HepG2 (cell line): ENCODE data around the gene QPCT. TPM values are rescaled to one million over a fixed set of nuclear protein-coding genes. Genes with fewer than 3 reads are reported as not detected.

Source experiments
- ARNT ChIP-seq: fragments of 450-650 bp; IDR thresholded peaks from 2 replicates; pipeline ENCODE4 v1.6.1; 2017
- HMGA1 ChIP-seq: sonication (generic); formaldehyde crosslinking; conservative IDR thresholded peaks from 2 replicates; pipeline ENCODE4 v1.4.0; 2020; ENCODE audit warnings: missing genetic modification reagents
- KLF6 ChIP-seq: IDR thresholded peaks from 2 replicates; pipeline ENCODE4 v1.8.0; 2016; ENCODE audit warnings: missing biosample characterization, missing genetic modification reagents
- POLR2AphosphoS5 ChIP-seq: IDR thresholded peaks from 2 replicates; pipeline ENCODE4 v1.6.1; 2012; ENCODE audit warnings: low read depth, low read length
- PPARG ChIP-seq: conservative IDR thresholded peaks from 2 replicates; pipeline ENCODE4 v1.6.1; 2016; ENCODE audit warnings: missing biosample characterization, missing genetic modification reagents
- ZC3H4 ChIP-seq: sonication (generic); formaldehyde crosslinking; IDR thresholded peaks from 2 replicates; pipeline ENCODE4 v1.4.0; 2020; ENCODE audit warnings: missing genetic modification reagents, borderline replicate concordance
- ZNF205 ChIP-seq: IDR thresholded peaks from 2 replicates; pipeline ENCODE4 v1.6.1; 2018; ENCODE audit warnings: missing biosample characterization, missing genetic modification reagents
- ZNF557 ChIP-seq: sonication (generic); formaldehyde crosslinking; IDR thresholded peaks from 2 replicates; pipeline ENCODE4 v1.4.0; 2020; ENCODE audit warnings: missing genetic modification reagents
- ZNF660 ChIP-seq: sonication (generic); formaldehyde crosslinking; IDR thresholded peaks from 2 replicates; pipeline ENCODE4 v1.5.1; 2020; ENCODE audit warnings: mild to moderate bottlenecking, low read depth, missing genetic modification reagents, borderline replicate concordance
- polyA plus RNA-seq, 8 experiments: library from polyadenylated mRNA; depleted of rRNA in 3 of 8; stranded (reverse) in 7 of 8; unstranded in 1 of 8; fragments of >200 nt; fragmentation: Illumina TruSeq in 4 of 8; extraction: Trizol in 4 of 8; gene quantifications; 2 replicates each; pipeline versions ENCODE4 v1.2.1 to v1.2.3, GENCODE V29; 2011 to 2016; ENCODE audit warnings: low read depth in 4 of 8, missing spikeins in 1 of 8, mixed read lengths in 1 of 8; ENCODE audit not compliant: insufficient read depth in 1 of 8
- total RNA-seq, 5 experiments: library from RNA; depleted of rRNA; stranded (reverse); fragments of >200 nt; fragmentation: Illumina TruSeq; extraction: Trizol; gene quantifications; 2 replicates each; pipeline ENCODE4 v1.2.3, GENCODE V29; 2016; ENCODE audit warnings: low read depth in 1 of 5
- TF ChIP-seq, protein P1 (sequence below): sonication (generic); formaldehyde crosslinking; IDR thresholded peaks from 2 replicates; pipeline ENCODE4 v1.9.0; 2021; ENCODE audit warnings: mild to moderate bottlenecking, missing genetic modification reagents
- TF ChIP-seq, protein P2 (sequence below): fragments of 450-650 bp; IDR thresholded peaks from 2 replicates; pipeline ENCODE4 v1.6.1; 2016
- TF ChIP-seq, protein P3 (sequence below): sonication (generic); formaldehyde crosslinking; IDR thresholded peaks from 2 replicates; pipeline ENCODE4 v1.5.1; 2020; ENCODE audit warnings: missing genetic modification reagents, mild to moderate bottlenecking, borderline replicate concordance
- TF ChIP-seq, protein P4 (sequence below): IDR thresholded peaks from 2 replicates; pipeline ENCODE4 v1.6.1; 2016; ENCODE audit warnings: missing biosample characterization, missing genetic modification reagents, low read depth

The QPCT gene
- total and polyA plus RNA-seq, 2 of the 13 experiments (the other 11 are each of a cell fraction or from before 2014, with no cell fraction given), result 0.77 to 1.2 TPM

DNA sequence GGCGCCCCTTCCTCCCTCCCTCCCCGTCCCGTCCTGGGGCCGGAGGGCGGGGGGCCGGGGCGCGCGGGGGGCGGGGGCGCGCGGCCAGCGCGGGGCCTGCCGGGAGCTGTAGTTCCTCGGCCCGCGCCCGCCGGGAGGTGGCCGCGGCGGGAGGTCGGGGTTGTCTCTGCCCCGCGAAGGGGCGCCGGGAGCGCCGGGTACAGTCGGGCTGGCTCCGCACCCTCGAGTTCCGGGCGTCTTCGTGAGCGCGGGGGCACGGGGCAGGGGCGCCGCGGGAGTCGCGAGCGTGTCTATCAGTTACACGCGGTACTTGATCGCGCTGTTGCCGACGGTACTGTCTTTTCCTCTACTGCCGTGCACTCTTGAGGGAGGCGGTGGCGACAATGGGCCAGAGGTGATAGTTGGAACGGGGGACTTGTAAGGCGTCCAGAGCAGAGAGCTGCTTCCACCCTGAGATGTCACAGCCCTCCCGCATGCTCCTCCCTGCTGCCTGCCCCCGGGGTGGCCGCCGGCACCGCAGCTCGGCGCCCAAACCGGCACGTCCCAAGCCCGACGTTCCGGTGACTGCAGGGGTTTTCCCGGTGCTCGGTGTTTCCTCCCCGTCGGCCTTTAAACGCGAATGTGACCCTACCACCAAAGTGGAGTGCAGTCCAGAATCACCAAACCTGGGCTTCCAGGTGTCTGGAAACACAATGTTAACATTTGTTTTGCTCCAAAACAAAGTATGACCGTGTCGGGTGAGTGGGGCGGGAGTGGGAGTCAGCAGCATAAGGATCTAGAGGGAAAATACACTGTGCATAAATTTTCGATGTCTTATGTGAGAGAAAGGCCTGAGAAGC, 19.4 kb upstream of the QPCT start, which contains the start of gene PRKD3 (continued):
- TF ChIP-seq, protein P1, sequence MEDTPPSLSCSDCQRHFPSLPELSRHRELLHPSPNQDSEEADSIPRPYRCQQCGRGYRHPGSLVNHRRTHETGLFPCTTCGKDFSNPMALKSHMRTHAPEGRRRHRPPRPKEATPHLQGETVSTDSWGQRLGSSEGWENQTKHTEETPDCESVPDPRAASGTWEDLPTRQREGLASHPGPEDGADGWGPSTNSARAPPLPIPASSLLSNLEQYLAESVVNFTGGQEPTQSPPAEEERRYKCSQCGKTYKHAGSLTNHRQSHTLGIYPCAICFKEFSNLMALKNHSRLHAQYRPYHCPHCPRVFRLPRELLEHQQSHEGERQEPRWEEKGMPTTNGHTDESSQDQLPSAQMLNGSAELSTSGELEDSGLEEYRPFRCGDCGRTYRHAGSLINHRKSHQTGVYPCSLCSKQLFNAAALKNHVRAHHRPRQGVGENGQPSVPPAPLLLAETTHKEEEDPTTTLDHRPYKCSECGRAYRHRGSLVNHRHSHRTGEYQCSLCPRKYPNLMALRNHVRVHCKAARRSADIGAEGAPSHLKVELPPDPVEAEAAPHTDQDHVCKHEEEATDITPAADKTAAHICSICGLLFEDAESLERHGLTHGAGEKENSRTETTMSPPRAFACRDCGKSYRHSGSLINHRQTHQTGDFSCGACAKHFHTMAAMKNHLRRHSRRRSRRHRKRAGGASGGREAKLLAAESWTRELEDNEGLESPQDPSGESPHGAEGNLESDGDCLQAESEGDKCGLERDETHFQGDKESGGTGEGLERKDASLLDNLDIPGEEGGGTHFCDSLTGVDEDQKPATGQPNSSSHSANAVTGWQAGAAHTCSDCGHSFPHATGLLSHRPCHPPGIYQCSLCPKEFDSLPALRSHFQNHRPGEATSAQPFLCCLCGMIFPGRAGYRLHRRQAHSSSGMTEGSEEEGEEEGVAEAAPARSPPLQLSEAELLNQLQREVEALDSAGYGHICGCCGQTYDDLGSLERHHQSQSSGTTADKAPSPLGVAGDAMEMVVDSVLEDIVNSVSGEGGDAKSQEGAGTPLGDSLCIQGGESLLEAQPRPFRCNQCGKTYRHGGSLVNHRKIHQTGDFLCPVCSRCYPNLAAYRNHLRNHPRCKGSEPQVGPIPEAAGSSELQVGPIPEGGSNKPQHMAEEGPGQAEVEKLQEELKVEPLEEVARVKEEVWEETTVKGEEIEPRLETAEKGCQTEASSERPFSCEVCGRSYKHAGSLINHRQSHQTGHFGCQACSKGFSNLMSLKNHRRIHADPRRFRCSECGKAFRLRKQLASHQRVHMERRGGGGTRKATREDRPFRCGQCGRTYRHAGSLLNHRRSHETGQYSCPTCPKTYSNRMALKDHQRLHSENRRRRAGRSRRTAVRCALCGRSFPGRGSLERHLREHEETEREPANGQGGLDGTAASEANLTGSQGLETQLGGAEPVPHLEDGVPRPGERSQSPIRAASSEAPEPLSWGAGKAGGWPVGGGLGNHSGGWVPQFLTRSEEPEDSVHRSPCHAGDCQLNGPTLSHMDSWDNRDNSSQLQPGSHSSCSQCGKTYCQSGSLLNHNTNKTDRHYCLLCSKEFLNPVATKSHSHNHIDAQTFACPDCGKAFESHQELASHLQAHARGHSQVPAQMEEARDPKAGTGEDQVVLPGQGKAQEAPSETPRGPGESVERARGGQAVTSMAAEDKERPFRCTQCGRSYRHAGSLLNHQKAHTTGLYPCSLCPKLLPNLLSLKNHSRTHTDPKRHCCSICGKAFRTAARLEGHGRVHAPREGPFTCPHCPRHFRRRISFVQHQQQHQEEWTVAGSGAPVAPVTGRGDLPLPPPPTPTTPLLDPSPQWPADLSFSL (CRISPR knock-in tag), result peak; percentile 66; the same call in 1 of the 2 replicates
- TF ChIP-seq, protein P2, sequence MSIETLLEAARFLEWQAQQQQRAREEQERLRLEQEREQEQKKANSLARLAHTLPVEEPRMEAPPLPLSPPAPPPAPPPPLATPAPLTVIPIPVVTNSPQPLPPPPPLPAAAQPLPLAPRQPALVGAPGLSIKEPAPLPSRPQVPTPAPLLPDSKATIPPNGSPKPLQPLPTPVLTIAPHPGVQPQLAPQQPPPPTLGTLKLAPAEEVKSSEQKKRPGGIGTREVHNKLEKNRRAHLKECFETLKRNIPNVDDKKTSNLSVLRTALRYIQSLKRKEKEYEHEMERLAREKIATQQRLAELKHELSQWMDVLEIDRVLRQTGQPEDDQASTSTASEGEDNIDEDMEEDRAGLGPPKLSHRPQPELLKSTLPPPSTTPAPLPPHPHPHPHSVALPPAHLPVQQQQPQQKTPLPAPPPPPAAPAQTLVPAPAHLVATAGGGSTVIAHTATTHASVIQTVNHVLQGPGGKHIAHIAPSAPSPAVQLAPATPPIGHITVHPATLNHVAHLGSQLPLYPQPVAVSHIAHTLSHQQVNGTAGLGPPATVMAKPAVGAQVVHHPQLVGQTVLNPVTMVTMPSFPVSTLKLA, result no peak
- TF ChIP-seq, protein P3, sequence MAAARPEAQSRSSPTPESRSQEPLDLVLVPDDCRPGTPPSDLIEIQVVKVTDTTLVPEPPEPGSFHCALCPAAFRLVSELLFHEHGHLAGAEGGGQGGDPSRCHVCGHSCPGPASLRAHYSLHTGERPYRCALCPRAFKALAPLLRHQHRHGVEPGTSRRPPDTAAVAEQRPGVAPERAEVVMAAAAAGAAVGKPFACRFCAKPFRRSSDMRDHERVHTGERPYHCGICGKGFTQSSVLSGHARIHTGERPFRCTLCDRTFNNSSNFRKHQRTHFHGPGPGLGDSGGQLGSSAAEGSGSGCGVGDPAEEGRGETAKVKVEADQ (CRISPR knock-in tag), result 0 out of 2 replicates have a peak, but pooled peaks have one; percentile 79
- TF ChIP-seq ZNF557 (CRISPR knock-in tag) (no peak), ARNT (no peak), ZC3H4 (CRISPR knock-in tag) (no peak), HMGA1 (CRISPR knock-in tag) (no peak), KLF6 (no peak), ZNF660 (no peak), POLR2AphosphoS5 (no peak), PPARG (CRISPR knock-in tag) (no peak), ZNF205 (CRISPR knock-in tag) (no peak)
- TF ChIP-seq, protein P4, sequence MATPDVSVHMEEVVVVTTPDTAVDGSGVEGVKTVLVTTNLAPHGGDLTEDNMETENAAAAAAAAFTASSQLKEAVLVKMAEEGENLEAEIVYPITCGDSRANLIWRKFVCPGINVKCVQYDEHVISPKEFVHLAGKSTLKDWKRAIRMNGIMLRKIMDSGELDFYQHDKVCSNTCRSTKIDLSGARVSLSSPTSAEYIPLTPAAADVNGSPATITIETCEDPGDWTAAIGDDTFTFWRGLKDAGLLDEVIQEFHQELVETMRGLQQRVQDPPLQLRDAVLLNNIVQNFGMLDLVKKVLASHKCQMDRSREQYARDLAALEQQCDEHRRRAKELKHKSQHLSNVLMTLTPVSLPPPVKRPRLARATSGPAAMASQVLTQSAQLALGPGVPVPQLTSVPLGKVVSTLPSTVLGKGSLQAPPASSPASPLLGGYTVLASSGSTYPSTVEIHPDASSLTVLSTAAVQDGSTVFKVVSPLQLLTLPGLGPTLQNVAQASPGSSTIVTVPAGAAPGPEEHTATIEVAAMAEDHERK, result peak; percentile 26; the same call in 1 of the 2 replicates
